B cell (primary cell): ENCODE data around the gene GCAT. TPM values are rescaled to one million over a fixed set of nuclear protein-coding genes. Genes with fewer than 3 reads are reported as not detected.
"Not testable (repeated sequence)": the region's sequence is repeated elsewhere in the genome, so short reads cannot be mapped to it uniquely, and the experiment has no call there.

ENCODE experiments used
- ATAC-seq: fragments of 200-7000 bp; cut with Tn5 transposase; one replicate; pipeline ENCODE4 v1.10.0; 2021; ENCODE audit warnings: low read depth, mild to moderate bottlenecking, moderate number of reproducible peaks, moderate library complexity
- CTCF ChIA-PET: fragments of 350-600 bp; sonication (Branson Sonifier 250); formaldehyde crosslinking; loops from one replicate; lab custom pipeline; 2021; ENCODE audit warnings: antibody characterized with exemption, inconsistent platforms; lab: Charles Lee
- POLR2A ChIA-PET: fragments of 350-600 bp; sonication (Branson Sonifier 250); formaldehyde crosslinking; loops from one replicate; lab custom pipeline; 2021; ENCODE audit warnings: antibody characterized with exemption; lab: Charles Lee
- DNase-seq: peaks from one replicate; pipeline ENCODE4 v3.0.0; 2013
- H2AFZ ChIP-seq: 2 replicates; pipeline ENCODE4 v1.6.1; 2012; ENCODE audit warnings: mild to moderate bottlenecking, low read depth, low read length; ENCODE audit not compliant: insufficient read depth, poor library complexity, severe bottlenecking
- H3K27ac ChIP-seq, 2 donors: 1 replicate in 1 of 2; 2 replicates in 1 of 2; pipeline ENCODE4 v1.5.1; 2012 to 2013; ENCODE audit warnings: low read length in 2 of 2, mild to moderate bottlenecking in 2 of 2, moderate library complexity in 1 of 2
- H3K27me3 ChIP-seq, 4 experiments: fragments of 200-600 bp in 1 of 4; sonication (generic) in 1 of 4; replicated peaks in 1 of 4; 1 replicate in 2 of 4; 2 replicates in 2 of 4; pipeline versions ENCODE4 v1.6.1 to v1.7.0; 2013 to 2016; ENCODE audit warnings: low read length in 3 of 4, mild to moderate bottlenecking in 2 of 4, mixed read lengths in 1 of 4, moderate library complexity in 1 of 4; ENCODE audit not compliant: insufficient read depth in 4 of 4, control insufficient read depth in 3 of 4; ENCODE audit errors: control extremely low read depth in 1 of 4
- H3K36me3 ChIP-seq, 2 experiments: replicated peaks in 1 of 2; 1 replicate in 1 of 2; 2 replicates in 1 of 2; pipeline versions ENCODE4 v1.6.1 to v1.7.1; 2013; ENCODE audit warnings: low read length in 1 of 2; ENCODE audit not compliant: insufficient read depth in 2 of 2, control insufficient read depth in 1 of 2; ENCODE audit errors: control extremely low read depth in 1 of 2, extremely low read depth in 1 of 2
- H3K4me1 ChIP-seq, 2 donors: fragments of 200-600 bp in 1 of 2; sonication (generic) in 1 of 2; 1 replicate in 1 of 2; 2 replicates in 1 of 2; pipeline versions ENCODE4 v1.5.1 to v1.6.1; 2013 to 2017; ENCODE audit warnings: low read length in 2 of 2; ENCODE audit not compliant: control insufficient read depth in 2 of 2, insufficient read depth in 2 of 2
- H3K4me2 ChIP-seq: replicated peaks from 2 replicates; pipeline ENCODE3; 2012; ENCODE audit warnings: mild to moderate bottlenecking, low read depth, low read length; ENCODE audit not compliant: poor library complexity, severe bottlenecking
- H3K4me3 ChIP-seq, 5 experiments: fragments of 200-600 bp in 1 of 5; sonication (generic) in 1 of 5; 1 replicate in 3 of 5; 2 replicates in 2 of 5; pipeline versions ENCODE4 v1.5.1 to v1.7.0; 2011 to 2016; ENCODE audit warnings: low read length in 4 of 5, mild to moderate bottlenecking in 4 of 5, low read depth in 2 of 5, control low read depth in 1 of 5, moderate library complexity in 1 of 5; ENCODE audit not compliant: insufficient read depth in 1 of 5; ENCODE audit errors: control extremely low read depth in 1 of 5, extremely low read depth in 1 of 5
- H3K79me2 ChIP-seq: fragments of 200-600 bp; sonication (generic); one replicate; pipeline ENCODE4 v1.6.0; 2016; ENCODE audit warnings: low read length; ENCODE audit not compliant: control insufficient read depth, insufficient read depth
- H3K9ac ChIP-seq: fragments of 200-600 bp; sonication (generic); 2 replicates; pipeline ENCODE4 v1.6.1; 2017; ENCODE audit warnings: mild to moderate bottlenecking, low read length, moderate library complexity
- H3K9me3 ChIP-seq, 3 donors: one replicate each; pipeline versions ENCODE4 v1.6.1 to v1.7.1; 2013; ENCODE audit warnings: low read length in 2 of 3; ENCODE audit not compliant: control insufficient read depth in 2 of 3, insufficient read depth in 1 of 3; ENCODE audit errors: control extremely low read depth in 1 of 3
- H4K20me1 ChIP-seq: 2 replicates; pipeline ENCODE4 v1.6.0; 2012; ENCODE audit warnings: mild to moderate bottlenecking, low read length; ENCODE audit not compliant: insufficient read depth, control insufficient read depth, poor library complexity, severe bottlenecking
- H3K27ac Mint-ChIP-seq: one replicate; pipeline ENCODE4 v1.8.0; 2021; ENCODE audit warnings: mixed read lengths
- H3K27me3 Mint-ChIP-seq: one replicate; pipeline ENCODE4 v1.8.0; 2021; ENCODE audit warnings: mixed read lengths
- H3K4me1 Mint-ChIP-seq: one replicate; pipeline ENCODE4 v1.8.0; 2021; ENCODE audit warnings: mixed read lengths
- H3K4me3 Mint-ChIP-seq: one replicate; pipeline ENCODE4 v1.8.0; 2021; ENCODE audit warnings: mixed read lengths
- H3K9me3 Mint-ChIP-seq: one replicate; pipeline ENCODE4 v1.8.0; 2022; ENCODE audit warnings: mixed read lengths; ENCODE audit not compliant: insufficient read depth
- EZH2 ChIP-seq: IDR thresholded peaks from 2 replicates; pipeline ENCODE4 v1.6.1; 2012; ENCODE audit warnings: borderline replicate concordance, low read depth, mild to moderate bottlenecking, moderate library complexity, low read length; ENCODE audit not compliant: insufficient read depth, poor library complexity, severe bottlenecking
- WGBS: methylation state at CpG from one replicate; pipeline ENCODE4 v1.1.5; 2013; ENCODE audit warnings: missing lambda C conversion rate; ENCODE audit not compliant: insufficient coverage; 5-methylcytosine and 5-hydroxymethylcytosine counted together
- intact Hi-C: fragments of 100-400 bp; cut with micrococcal nuclease; formaldehyde crosslinking; loops from one replicate; pipeline ENCODE4 v1.10.0; 2022
- polyA plus RNA-seq: library from polyadenylated mRNA; depleted of rRNA; stranded (reverse); fragments of >200 nt; gene quantifications from 2 replicates; pipeline ENCODE4 v1.2.3, GENCODE V29; 2012
- total RNA-seq, 2 donors: library from RNA; stranded (reverse); fragments of 120-200 nt in 1 of 2; gene quantifications; 1 replicate in 1 of 2; 2 replicates in 1 of 2; pipeline versions ENCODE4 v1.2.3 to v1.2.4, GENCODE V29; 2013 to 2022
- TF ChIP-seq, protein P1 (sequence below): fragments of 200-600 bp; IDR thresholded peaks from one replicate; pipeline ENCODE4 v1.8.0; 2022; ENCODE audit warnings: antibody characterized with exemption, mild to moderate bottlenecking

Gene GCAT
- total and polyA plus RNA-seq, 2 donors (not counting 1 experiment from before 2014, with no cell fraction given): 0.15 to 0.47 TPM

- CTCF ChIA-PET: no interaction called here
- Histone ChIP-seq H3K9me3 (no peaks in the 10 kb centered on the region), H3K79me2 (no peaks in the 10 kb centered on the region), H3K4me1 (no peaks in the 10 kb centered on the region), H2AFZ (no peak overlapping the region), H3K4me2 (no peak overlapping the region), H3K36me3 (no peaks in the 10 kb centered on the region), H4K20me1 (no peaks in the 10 kb centered on the region), H3K4me3 (no peak overlapping the region), H3K27me3 (peaks cover 0 to 3% (median 0%) of the 10 kb centered on the region in 4 experiments), H3K27ac (no peak overlapping the region), H3K9ac (no peak overlapping the region)
- intact Hi-C loops: no loop called here
- no peak for ATAC-seq
- WGBS: 87% methylated on average over 3 of the region's 3 CpGs
- H3K27ac Mint-ChIP-seq: no peak overlapping the region
- no peak overlapping the region for H3K4me3 Mint-ChIP-seq
- H3K27me3 Mint-ChIP-seq: peaks cover 9% of the 10 kb centered on the region
- no peaks in the 10 kb centered on the region for H3K9me3 Mint-ChIP-seq
- peaks cover 7% of the 10 kb centered on the region for H3K4me1 Mint-ChIP-seq
- no peak for DNase-seq
- TF ChIP-seq, protein P1, sequence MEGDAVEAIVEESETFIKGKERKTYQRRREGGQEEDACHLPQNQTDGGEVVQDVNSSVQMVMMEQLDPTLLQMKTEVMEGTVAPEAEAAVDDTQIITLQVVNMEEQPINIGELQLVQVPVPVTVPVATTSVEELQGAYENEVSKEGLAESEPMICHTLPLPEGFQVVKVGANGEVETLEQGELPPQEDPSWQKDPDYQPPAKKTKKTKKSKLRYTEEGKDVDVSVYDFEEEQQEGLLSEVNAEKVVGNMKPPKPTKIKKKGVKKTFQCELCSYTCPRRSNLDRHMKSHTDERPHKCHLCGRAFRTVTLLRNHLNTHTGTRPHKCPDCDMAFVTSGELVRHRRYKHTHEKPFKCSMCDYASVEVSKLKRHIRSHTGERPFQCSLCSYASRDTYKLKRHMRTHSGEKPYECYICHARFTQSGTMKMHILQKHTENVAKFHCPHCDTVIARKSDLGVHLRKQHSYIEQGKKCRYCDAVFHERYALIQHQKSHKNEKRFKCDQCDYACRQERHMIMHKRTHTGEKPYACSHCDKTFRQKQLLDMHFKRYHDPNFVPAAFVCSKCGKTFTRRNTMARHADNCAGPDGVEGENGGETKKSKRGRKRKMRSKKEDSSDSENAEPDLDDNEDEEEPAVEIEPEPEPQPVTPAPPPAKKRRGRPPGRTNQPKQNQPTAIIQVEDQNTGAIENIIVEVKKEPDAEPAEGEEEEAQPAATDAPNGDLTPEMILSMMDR: no peak
- TF ChIP-seq EZH2: no peak
- POLR2A ChIA-PET: interaction anchor here (0.6 kb wide), 1 partner anchor 950 kb away, joined by 7 read pairs; no protein-coding TSS in a partner anchor
These were observed 11.7 kb upstream of the GCAT start for GRCh38 chr22:37796079-37796478.

DNA sequence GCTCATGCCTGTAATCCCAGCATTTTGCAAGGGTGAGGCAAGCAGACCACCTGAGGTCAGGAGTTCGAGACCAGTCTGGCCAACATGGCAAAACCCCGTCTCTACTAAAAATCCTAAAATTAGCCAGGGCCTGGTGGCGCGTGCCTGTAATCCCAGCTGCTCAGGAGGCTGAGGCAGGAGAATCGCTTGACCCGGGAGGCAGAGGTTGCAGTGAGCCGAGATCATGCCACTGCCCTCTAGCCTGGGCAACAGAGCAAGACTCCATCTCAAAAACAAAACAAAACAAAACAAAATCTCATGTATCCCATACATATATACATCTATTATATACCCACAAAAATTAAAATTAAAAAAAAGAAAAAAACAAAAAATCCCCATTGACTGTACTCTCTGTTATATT, 10.5 kb upstream of the GCAT start:
- H3K4me3 ChIP-seq, H2AFZ ChIP-seq, DNase-seq, H3K27ac ChIP-seq, H3K4me2 ChIP-seq, H3K9me3 ChIP-seq, intact Hi-C loops, H3K36me3 ChIP-seq, H3K9me3 Mint-ChIP-seq, H3K79me2 ChIP-seq, H3K4me3 Mint-ChIP-seq, H4K20me1 ChIP-seq, ATAC-seq, H3K4me1 ChIP-seq, H3K9ac ChIP-seq, H3K27ac Mint-ChIP-seq, POLR2A ChIA-PET, H3K4me1 Mint-ChIP-seq: not testable (repeated sequence)
- CTCF ChIA-PET: interaction anchor here (0.7 kb wide), 1 partner anchor 159 kb away, joined by 3 read pairs; no protein-coding TSS in a partner anchor
- peaks cover 13% of the 10 kb centered on the region for H3K27me3 Mint-ChIP-seq
- peaks cover 0 to 13% (median 5%) of the 10 kb centered on the region in 4 experiments for H3K27me3 ChIP-seq
- 100% methylated on average over 3 of the region's 7 CpGs for WGBS
